ENCODE measurements around the gene DPEP1. TPM values are rescaled to one million over a fixed set of nuclear protein-coding genes. Genes with fewer than 3 reads are reported as not detected.
A peak's percentile ranks its signal among the peaks of the same experiment; 100 is the strongest.

The DPEP1 gene
- total RNA-seq, 1 experiment from 2014 or later: 13.6 TPM

DNA sequence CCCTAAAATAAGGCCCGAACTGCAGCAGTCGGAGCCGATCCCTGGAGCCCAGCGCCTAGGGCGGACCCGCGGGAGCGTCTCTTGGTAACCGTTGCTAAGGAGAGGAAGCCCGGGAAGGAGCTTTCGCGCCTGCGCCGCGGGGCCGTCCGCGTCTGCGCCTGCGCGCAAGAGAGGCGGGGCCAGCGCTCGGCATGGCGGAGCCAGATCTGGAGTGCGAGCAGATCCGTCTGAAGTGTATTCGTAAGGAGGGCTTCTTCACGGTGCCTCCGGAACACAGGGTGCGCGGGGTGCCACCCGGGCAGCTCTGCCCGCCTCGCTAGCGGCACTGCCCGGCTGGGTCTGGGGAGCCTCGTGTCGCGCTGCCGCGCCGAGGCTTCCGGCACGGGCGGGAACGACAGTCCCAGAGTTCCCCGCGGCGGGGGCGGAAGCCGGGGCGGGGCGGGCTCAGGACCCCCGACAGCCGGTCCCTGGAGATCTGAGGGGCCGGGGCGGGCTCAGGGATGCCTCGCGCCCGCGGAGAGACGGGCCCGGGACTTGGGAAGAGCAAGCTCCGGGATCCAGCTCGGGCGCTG lies 73.2 kb downstream of the DPEP1 start, which contains the start of gene CDK10 (continued):
- TF ChIP-seq, protein P1, sequence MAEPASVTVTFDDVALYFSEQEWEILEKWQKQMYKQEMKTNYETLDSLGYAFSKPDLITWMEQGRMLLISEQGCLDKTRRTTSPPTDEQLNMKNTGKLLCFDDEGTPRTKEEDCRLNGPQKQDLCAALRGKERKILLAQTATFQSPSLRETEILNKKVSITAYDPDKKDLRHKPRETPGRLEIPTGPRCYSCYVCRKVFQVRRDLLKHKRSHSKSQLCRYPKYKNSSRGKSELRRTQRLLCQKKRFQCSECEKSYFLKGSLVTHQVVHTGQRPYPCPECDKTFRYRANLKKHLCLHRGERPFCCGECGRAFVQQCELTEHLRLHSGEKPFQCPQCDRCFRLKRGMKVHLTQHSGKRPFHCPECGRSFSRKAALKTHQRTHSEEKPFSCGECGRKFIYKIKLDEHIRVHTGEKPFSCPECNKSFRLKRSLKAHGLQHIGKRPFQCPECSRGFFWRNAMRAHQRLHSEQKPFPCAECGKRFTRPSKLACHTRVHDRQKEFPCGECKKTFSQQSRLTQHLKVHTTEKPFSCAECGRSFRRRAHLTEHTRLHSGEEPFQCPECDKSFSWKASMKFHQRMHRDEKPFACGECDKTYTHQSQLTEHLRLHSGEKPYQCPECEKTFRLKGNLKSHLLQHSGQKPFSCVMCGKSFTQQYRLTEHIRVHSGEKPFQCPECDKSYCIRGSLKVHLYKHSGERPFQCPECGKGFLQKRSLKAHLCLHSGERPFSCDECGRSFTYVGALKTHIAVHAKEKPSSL (CRISPR knock-in tag; conservative IDR thresholded peaks at IDR 0.05): no peak
- TF ChIP-seq CREM (CRISPR knock-in tag; IDR thresholded peaks at IDR 0.05) (0 out of 2 replicates have a peak, but pooled peaks have one; percentile 44), NR1H2 (CRISPR knock-in tag; IDR thresholded peaks at IDR 0.05) (no peak), JUN (CRISPR knock-in tag; IDR thresholded peaks at IDR 0.05) (no peak), NFATC4 (CRISPR knock-in tag; IDR thresholded peaks at IDR 0.05) (no peak), TEAD1 (CRISPR knock-in tag; IDR thresholded peaks at IDR 0.05) (no peak), SOX15 (CRISPR knock-in tag; IDR thresholded peaks at IDR 0.05) (no peak), ZNF232 (CRISPR knock-in tag; IDR thresholded peaks at IDR 0.05) (peak; percentile 85; the same call in 1 of the 2 replicates), SP1 (CRISPR knock-in tag; conservative IDR thresholded peaks at IDR 0.05) (peak; percentile 88), EMX1 (CRISPR knock-in tag; IDR thresholded peaks at IDR 0.05) (no peak), MYBL2 (CRISPR knock-in tag; IDR thresholded peaks at IDR 0.05) (peak; percentile 91), ZNF317 (CRISPR knock-in tag; IDR thresholded peaks at IDR 0.05; ENCODE audit: borderline replicate concordance, low read depth) (no peak), NR3C1 (CRISPR knock-in tag; conservative IDR thresholded peaks at IDR 0.05; ENCODE audit: low read depth) (no peak), ZNF423 (CRISPR knock-in tag; IDR thresholded peaks at IDR 0.05) (no peak)
- TF ChIP-seq, protein P2, sequence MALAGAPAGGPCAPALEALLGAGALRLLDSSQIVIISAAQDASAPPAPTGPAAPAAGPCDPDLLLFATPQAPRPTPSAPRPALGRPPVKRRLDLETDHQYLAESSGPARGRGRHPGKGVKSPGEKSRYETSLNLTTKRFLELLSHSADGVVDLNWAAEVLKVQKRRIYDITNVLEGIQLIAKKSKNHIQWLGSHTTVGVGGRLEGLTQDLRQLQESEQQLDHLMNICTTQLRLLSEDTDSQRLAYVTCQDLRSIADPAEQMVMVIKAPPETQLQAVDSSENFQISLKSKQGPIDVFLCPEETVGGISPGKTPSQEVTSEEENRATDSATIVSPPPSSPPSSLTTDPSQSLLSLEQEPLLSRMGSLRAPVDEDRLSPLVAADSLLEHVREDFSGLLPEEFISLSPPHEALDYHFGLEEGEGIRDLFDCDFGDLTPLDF (CRISPR knock-in tag; IDR thresholded peaks at IDR 0.05): peak; percentile 33; the same call in 1 of the 2 replicates
- TF ChIP-seq, protein P3, sequence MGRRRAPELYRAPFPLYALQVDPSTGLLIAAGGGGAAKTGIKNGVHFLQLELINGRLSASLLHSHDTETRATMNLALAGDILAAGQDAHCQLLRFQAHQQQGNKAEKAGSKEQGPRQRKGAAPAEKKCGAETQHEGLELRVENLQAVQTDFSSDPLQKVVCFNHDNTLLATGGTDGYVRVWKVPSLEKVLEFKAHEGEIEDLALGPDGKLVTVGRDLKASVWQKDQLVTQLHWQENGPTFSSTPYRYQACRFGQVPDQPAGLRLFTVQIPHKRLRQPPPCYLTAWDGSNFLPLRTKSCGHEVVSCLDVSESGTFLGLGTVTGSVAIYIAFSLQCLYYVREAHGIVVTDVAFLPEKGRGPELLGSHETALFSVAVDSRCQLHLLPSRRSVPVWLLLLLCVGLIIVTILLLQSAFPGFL (CRISPR knock-in tag; IDR thresholded peaks at IDR 0.05; ENCODE audit: borderline replicate concordance): no peak
- TF ChIP-seq, protein P4, sequence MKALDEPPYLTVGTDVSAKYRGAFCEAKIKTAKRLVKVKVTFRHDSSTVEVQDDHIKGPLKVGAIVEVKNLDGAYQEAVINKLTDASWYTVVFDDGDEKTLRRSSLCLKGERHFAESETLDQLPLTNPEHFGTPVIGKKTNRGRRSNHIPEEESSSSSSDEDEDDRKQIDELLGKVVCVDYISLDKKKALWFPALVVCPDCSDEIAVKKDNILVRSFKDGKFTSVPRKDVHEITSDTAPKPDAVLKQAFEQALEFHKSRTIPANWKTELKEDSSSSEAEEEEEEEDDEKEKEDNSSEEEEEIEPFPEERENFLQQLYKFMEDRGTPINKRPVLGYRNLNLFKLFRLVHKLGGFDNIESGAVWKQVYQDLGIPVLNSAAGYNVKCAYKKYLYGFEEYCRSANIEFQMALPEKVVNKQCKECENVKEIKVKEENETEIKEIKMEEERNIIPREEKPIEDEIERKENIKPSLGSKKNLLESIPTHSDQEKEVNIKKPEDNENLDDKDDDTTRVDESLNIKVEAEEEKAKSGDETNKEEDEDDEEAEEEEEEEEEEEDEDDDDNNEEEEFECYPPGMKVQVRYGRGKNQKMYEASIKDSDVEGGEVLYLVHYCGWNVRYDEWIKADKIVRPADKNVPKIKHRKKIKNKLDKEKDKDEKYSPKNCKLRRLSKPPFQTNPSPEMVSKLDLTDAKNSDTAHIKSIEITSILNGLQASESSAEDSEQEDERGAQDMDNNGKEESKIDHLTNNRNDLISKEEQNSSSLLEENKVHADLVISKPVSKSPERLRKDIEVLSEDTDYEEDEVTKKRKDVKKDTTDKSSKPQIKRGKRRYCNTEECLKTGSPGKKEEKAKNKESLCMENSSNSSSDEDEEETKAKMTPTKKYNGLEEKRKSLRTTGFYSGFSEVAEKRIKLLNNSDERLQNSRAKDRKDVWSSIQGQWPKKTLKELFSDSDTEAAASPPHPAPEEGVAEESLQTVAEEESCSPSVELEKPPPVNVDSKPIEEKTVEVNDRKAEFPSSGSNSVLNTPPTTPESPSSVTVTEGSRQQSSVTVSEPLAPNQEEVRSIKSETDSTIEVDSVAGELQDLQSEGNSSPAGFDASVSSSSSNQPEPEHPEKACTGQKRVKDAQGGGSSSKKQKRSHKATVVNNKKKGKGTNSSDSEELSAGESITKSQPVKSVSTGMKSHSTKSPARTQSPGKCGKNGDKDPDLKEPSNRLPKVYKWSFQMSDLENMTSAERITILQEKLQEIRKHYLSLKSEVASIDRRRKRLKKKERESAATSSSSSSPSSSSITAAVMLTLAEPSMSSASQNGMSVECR (CRISPR knock-in tag; IDR thresholded peaks at IDR 0.05; ENCODE audit: borderline replicate concordance): peak; percentile 73; the same call in 1 of the 2 replicates
- TF ChIP-seq, protein P5, sequence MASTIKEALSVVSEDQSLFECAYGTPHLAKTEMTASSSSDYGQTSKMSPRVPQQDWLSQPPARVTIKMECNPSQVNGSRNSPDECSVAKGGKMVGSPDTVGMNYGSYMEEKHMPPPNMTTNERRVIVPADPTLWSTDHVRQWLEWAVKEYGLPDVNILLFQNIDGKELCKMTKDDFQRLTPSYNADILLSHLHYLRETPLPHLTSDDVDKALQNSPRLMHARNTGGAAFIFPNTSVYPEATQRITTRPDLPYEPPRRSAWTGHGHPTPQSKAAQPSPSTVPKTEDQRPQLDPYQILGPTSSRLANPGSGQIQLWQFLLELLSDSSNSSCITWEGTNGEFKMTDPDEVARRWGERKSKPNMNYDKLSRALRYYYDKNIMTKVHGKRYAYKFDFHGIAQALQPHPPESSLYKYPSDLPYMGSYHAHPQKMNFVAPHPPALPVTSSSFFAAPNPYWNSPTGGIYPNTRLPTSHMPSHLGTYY (CRISPR knock-in tag; IDR thresholded peaks at IDR 0.05): no peak
- TF ChIP-seq, protein P6, sequence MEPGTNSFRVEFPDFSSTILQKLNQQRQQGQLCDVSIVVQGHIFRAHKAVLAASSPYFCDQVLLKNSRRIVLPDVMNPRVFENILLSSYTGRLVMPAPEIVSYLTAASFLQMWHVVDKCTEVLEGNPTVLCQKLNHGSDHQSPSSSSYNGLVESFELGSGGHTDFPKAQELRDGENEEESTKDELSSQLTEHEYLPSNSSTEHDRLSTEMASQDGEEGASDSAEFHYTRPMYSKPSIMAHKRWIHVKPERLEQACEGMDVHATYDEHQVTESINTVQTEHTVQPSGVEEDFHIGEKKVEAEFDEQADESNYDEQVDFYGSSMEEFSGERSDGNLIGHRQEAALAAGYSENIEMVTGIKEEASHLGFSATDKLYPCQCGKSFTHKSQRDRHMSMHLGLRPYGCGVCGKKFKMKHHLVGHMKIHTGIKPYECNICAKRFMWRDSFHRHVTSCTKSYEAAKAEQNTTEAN (CRISPR knock-in tag; IDR thresholded peaks at IDR 0.05): no peak
- TF ChIP-seq, protein P7, sequence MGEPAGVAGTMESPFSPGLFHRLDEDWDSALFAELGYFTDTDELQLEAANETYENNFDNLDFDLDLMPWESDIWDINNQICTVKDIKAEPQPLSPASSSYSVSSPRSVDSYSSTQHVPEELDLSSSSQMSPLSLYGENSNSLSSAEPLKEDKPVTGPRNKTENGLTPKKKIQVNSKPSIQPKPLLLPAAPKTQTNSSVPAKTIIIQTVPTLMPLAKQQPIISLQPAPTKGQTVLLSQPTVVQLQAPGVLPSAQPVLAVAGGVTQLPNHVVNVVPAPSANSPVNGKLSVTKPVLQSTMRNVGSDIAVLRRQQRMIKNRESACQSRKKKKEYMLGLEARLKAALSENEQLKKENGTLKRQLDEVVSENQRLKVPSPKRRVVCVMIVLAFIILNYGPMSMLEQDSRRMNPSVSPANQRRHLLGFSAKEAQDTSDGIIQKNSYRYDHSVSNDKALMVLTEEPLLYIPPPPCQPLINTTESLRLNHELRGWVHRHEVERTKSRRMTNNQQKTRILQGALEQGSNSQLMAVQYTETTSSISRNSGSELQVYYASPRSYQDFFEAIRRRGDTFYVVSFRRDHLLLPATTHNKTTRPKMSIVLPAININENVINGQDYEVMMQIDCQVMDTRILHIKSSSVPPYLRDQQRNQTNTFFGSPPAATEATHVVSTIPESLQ (CRISPR knock-in tag; IDR thresholded peaks at IDR 0.05): no peak
- TF ChIP-seq, protein P8, sequence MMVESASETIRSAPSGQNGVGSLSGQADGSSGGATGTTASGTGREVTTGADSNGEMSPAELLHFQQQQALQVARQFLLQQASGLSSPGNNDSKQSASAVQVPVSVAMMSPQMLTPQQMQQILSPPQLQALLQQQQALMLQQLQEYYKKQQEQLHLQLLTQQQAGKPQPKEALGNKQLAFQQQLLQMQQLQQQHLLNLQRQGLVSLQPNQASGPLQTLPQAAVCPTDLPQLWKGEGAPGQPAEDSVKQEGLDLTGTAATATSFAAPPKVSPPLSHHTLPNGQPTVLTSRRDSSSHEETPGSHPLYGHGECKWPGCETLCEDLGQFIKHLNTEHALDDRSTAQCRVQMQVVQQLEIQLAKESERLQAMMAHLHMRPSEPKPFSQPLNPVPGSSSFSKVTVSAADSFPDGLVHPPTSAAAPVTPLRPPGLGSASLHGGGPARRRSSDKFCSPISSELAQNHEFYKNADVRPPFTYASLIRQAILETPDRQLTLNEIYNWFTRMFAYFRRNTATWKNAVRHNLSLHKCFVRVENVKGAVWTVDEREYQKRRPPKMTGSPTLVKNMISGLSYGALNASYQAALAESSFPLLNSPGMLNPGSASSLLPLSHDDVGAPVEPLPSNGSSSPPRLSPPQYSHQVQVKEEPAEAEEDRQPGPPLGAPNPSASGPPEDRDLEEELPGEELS (CRISPR knock-in tag; IDR thresholded peaks at IDR 0.05): 0 out of 2 replicates have a peak, but pooled peaks have one; percentile 26
- TF ChIP-seq, protein P9, sequence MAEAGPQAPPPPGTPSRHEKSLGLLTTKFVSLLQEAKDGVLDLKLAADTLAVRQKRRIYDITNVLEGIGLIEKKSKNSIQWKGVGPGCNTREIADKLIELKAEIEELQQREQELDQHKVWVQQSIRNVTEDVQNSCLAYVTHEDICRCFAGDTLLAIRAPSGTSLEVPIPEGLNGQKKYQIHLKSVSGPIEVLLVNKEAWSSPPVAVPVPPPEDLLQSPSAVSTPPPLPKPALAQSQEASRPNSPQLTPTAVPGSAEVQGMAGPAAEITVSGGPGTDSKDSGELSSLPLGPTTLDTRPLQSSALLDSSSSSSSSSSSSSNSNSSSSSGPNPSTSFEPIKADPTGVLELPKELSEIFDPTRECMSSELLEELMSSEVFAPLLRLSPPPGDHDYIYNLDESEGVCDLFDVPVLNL (CRISPR knock-in tag; IDR thresholded peaks at IDR 0.05; ENCODE audit: borderline replicate concordance, low read depth): no peak

Data from WTC11 (cell line).